GM19372 (cell line): Measurements from ENCODE around the gene MEST.
"Not testable (repeated sequence)": the region's sequence is repeated elsewhere in the genome, so short reads cannot be mapped to it uniquely, and the experiment has no call there.

Source experiments
- ATAC-seq: cut with Tn5 transposase; IDR thresholded peaks from one replicate; pipeline ENCODE4 v1.9.1; 2021; ENCODE audit warnings: mild to moderate bottlenecking, low read depth, moderate library complexity; ENCODE audit not compliant: unreplicated experiment

Gene MEST

GRCh38 chr7:130481898-130482297 is 10.0 kb upstream of the MEST start:
- no peak for ATAC-seq

- no peak for ATAC-seq
These were observed 8.9 kb upstream of the MEST start for GRCh38 chr7:130483031-130483430.

- ATAC-seq = no peak
These were observed 6.2 kb upstream of the MEST start for GRCh38 chr7:130485734-130486113.

GRCh38 chr7:130486114-130486953 is 5.6 kb upstream of the MEST start:
- no peak for ATAC-seq

GRCh38 chr7:130486954-130487436 is 4.9 kb upstream of the MEST start:
- ATAC-seq = no peak

GRCh38 chr7:130488392-130489139 is 3.3 kb upstream of the MEST start:
- ATAC-seq = no peak

GRCh38 chr7:130489140-130489983 is 2.5 kb upstream of the MEST start:
- no peak for ATAC-seq

- no peak for ATAC-seq
These were observed 1.5 kb upstream of the MEST start for GRCh38 chr7:130490311-130490791.

- ATAC-seq = no peak
These were observed 739 bp upstream of the MEST start for GRCh38 chr7:130490888-130491804.

GRCh38 chr7:130492523-130493274 is 814 bp downstream of the MEST start:
- ATAC-seq = no peak

- ATAC-seq = no peak
These were observed 1.5 kb downstream of the MEST start for GRCh38 chr7:130493275-130493873.

GRCh38 chr7:130494431-130494858 is 2.6 kb downstream of the MEST start:
- no peak for ATAC-seq

GRCh38 chr7:130500463-130500862 is 8.6 kb downstream of the MEST start:
- ATAC-seq = no peak

GRCh38 chr7:130500910-130501309 is 9.0 kb downstream of the MEST start:
- no peak for ATAC-seq

- no peak for ATAC-seq
These were observed 13.9 kb downstream of the MEST start for GRCh38 chr7:130505753-130506152.

GRCh38 chr7:130506358-130506757 is 14.5 kb downstream of the MEST start:
- ATAC-seq = no peak

GRCh38 chr7:130512038-130512437 is 20.2 kb downstream of the MEST start:
- ATAC-seq = not testable (repeated sequence)

- ATAC-seq = no peak
These were observed 21.6 kb downstream of the MEST start for GRCh38 chr7:130513447-130513846.
